ENCODE results near the gene PAX8.
A peak's percentile ranks its signal among the peaks of the same experiment; 100 is the strongest.

The PAX8 gene

DNA sequence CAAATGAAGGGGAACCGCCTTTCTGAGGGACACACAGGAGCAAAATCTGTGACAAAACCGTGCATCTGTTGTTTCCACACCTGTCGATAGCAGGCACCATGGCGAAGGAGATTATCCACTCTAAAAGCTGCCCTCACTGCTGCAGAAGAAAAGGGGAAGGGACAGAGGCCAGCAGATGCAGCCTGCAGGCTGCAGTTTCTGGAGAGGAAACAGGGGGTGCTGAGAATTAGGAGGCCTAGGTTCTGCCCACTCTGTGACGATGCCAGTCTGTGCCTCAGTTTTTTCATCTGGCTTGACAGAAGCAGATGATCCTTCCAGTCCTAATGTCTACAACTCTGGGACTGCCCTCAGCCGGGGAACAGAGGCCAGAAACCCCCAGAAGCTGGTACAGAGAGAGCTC, 17.7 kb downstream of the PAX8 start:
- DNase-seq, result no peak

DNA sequence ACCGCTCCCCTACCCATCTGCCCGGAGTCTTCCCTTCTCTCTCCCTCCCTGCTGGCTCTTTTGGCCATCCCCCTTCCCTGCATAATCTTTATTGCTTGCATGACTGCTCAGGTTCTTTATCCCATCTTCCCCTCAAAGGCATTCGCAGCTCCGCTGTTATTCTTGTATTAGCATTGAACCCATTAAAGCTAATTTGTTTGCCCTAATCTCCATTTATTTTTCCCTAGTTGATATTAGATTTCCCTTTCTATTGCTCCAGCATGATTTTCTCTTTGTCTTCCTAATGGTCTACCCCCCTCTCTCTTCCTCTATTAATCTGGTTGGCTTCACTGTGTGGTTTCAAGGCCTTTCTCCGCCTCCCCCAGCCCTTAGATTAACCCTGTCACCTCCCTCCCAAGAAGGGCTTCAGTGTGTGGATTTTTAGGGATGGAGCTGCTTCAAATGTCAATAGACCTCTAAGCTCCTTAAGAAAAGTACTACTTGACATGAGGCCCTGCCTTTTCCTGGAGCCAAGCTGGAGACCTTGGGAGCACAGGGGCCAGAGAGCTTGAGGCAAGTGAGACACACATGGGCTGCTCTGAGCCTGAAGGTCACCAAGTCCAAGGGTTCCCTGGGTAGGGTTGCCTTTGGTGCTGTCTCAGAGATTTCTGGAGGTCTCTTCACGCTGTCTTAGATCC, 20.1 kb downstream of the PAX8 start:
- DNase-seq, result no peak

DNA sequence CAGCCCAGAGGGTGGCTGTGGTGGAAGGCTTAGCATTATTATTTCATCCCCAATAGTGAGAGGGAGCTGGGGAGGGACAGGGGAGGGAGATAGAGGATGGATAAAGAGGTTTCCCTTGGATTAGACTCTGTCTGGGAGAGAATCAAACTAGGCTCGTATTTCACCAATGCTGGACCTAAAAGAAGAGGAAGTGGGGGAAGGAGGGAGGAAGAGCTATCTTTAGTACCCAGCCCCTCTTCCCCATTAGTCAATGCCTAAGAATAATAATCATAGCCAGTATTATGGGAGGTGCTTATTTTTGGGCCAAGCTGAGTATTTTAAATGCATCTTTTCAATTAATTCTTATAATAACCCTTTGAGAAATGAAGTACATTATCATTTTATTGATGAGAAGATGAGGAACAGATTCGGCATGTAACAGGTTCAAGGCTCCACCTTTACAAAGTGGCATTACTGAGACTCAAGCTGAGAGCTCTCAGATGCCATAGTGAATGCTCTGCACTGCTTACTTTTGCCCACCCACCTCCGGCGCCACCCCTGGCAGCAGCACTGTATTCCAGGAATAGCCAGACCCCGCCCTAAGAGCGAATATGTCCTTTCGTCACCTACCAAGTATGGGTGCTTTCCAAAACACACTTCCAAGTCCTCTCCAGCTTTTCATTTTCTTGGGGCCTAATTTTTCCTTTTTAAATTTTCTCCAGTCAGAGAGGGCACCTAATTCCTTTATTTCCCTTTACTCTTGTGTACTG, 21.0 kb downstream of the PAX8 start:
- no peak for DNase-seq

DNA sequence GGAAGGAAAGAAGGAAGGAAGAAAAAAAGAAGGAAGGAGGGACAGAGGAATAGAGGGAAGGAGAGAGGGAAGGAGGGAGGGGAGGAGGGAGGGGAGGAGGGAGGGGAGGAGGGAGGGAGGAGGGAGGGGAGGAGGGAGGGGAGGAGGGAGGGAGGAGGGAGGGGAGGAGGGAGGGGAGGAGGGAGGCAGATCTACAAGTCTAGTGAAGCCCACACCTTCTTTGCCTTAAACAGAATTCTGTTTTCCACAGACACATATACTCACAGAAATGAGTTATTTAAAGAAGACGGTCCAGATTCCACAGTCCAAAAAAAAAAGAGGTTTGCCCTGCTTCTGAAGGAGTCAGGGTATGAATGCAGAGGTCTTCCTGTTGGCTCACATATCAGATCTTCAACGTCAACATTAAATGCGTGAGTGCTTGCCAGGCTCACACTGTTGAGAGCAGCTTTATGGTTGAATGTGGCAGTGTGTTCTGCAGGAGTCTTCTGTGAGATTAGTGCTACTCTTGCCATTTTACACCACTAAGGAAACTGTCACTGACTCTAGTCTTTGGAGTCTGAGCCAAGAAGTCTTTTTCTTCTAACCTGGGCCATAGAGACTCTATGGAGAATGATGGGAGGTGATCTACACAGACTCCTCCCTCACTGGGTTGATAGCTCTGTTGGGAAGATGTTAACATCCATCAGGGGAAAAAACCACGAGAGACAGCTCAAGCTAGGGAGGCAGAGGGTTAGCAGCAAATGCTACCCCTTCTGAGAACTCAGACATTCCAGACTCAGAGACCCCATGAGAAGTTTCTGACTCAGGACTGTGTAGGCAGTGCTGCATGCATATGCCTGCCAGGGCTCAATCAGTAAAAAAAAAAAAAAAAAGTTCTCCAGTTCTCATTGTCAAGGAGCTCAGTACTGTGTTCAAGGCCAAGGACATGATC, 23.3 kb downstream of the PAX8 start:
- no peak for DNase-seq

DNA sequence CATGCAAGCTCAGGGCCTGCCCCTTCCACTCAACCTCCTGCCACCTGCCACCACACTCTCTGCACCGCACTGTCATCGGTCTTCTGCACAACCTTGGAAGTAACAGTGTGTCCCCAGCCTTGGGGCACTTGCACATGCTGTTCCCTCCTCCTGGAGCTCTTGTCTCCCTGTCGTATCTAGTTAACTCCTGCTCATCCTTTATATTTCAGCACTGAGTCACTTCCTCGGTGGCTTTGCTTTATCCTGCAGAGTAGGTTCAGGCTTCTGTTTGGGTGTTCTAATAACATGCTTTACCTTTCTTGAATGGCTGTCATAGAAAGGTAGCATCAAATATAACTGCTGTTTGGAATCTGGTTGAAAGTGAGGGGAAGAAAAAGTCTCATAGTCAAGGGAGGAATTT, 25.3 kb downstream of the PAX8 start:
- no peak for DNase-seq

DNA sequence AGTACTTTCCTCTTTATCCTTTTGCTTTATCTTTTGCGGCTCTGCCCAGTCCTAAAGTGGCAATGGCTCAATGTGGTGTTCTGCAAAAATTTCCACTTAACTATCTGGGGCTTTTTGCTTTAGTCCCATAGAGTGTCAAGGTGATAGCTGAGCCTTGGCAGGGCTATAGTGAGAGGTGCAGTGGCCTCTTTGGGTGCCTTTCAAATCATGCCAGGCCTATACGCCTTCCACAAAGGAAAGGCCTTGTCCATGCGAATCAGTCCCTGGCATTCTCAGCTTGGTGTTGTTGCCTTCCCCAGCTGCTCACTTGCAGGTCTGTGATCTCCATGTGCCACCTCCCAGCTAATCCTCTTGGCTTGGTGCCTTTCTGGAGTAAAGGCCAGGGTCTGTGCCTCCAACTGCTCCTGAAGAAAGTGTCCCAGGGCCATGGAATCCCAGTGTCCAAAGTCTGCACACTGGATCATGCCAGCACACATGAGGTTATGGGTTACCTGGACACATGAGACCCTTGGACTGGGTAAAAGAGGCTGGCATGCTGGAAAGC, 26.6 kb downstream of the PAX8 start:
- no peak for DNase-seq

DNA sequence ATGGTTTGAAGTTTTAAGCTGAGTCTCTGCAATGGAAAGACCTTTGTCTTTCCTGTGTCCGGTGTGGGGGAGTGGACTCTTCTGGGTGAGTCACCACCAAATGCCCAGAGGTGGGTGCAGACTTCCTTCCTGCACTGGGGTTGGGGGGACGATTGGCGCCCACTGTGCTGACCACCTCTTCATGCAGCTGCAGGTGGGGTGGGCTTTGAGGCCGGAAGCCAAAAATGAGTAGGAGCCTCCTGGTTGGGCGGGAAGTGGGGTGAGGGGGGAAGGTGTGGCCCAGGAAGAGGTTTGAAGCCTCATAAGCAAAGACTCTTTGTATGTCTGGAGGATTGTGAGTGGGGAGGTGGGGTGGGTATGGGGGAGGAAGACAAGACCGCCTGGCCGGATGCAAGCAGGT, 27.6 kb downstream of the PAX8 start:
- no peak for DNase-seq

DNA sequence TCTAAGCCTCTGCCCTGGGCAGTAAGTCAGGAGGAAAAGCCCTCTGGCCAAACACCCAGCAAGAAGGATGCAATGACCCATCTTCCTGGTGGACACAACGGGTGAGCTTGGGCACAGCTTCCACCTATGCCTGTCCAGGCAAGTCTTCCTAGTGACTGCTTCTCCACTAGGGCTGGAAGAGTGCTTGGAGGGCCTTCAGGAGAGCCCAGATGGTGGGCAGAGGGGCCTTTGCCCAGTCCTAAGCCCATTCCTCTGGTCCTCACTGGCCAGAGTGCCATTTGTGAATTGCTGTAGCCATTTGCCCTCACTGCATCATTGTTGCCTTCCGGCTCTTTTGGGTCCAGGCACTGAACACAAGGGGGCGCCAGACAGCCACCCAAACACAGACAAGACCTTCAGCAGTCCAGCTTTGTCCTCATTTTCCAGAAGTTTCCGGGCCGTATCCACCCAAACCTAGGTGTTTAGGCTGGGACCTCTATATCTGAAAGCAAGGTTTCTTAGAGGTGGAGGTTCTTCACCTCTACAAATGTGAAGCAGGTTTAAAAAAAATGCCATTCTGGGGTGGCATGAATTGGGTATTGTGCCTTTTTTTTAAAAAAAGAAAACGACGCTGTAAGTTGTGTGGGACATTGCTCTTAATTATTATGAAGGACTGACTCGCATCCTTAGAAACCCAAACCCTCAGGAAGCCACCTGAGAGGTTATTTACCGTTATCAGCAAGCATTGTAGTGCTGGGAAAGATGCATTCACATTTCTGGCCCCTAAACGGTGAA, 29.5 kb downstream of the PAX8 start:
- peak; percentile 66 for DNase-seq

DNA sequence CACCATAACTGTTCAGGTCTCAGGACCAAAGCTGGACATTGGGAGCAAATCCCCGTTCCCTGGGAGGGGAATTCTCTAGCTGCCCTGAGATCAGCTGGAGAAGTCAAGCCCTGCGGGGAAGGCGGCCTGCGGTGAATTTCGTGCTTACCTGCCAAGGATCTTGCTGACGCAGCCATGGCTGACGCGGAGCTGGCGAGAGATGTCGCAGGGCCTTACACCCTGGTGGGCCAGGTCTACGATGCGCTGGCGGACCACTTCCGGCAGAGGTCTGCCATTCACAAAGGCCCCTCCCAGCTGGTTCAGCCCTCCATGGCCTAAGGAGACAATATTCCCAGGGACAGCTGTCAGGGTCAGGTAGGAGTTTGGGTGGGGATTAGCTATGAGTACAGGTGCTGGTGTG, 32.1 kb downstream of the PAX8 start:
- DNase-seq, result no peak

DNA sequence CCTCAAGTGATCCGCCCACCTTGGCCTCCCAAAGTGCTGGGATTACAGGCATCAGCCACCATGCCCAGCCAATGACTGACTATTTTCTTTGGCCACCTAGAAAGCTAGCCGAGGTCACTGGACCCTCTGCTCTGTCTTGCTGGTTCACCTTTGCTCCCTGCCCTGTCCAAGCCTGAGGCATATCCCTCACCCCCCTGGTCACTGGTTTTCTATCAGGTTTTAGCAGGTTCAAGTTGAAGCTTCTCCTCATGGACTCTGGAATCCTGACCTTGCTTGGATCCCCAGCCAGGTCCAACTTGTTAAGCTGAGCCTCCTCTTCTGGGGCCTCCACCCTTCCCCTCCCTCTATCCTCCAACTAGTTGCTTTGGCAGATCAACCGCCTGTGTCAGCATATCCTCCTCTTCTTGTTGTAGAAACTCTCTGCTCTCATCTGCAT, 33.4 kb downstream of the PAX8 start:
- DNase-seq, result no peak

DNA sequence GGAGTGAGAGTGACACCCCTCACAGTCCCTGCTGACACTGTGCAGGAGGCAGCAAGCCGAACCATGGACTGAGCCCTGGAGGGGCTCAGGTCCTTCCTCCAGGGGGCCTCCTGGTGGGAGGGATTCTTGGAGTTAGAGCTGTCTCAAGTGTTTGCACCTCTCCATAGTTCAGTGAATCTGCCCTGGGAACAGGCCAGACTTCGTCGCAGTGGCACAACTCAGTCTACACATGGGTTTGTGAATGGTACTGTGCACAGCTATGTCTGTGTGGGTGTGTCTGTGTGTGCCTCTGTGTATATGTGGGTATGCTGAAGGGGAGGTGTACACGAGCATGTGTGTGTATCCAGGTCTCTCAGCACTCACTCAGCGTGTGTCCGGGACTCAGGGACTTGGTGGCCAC, 36.4 kb downstream of the PAX8 start:
- DNase-seq, result no peak

DNA sequence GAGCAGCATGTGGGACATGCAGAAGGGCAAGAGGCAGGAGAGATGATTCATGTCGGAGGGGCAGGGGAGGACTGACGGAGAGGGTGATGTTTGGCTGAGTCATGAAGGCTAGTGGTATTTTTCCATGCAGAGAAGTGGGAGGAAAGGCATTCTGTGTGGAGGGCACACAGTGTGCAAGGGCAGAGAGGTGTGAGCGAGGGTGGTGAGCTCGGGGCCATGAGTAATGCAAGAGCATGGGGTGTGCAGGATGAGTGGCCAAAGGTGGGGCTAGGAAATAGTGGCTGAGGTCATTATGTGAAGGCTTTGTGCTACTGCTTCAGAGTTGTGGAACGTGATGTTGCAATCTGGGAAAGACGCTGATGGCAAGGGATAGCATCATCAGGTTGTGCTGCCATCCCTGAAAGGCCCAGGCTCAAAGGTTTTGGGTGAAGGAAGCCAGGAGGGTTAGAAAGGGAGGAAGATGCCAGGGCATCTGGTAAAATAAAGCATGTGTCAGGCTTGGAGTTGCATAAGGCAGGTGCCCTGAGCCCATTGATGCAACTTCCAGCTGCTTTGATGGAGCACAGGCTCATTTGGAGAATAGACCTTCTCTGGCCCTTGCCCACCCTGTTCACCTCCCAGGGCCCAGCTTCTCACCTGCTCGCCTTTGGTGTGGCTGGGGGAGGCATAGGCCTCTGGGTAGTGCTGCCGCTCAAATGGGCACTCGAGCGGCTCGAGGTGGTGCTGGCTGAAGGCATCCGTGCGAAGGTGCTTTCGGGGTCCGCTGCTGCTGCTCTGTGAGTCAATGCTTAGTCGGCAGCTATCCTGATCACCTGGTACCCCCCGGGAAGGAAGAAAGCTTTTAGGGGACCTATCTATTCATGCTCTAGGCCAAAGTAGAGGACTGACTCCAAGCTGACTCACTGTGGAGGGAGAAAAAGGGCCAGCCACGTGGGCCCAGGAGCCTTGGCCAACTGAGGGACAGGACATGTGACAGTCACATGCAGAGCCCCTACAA, 37.5 kb downstream of the PAX8 start:
- DNase-seq, result peak; percentile 59

DNA sequence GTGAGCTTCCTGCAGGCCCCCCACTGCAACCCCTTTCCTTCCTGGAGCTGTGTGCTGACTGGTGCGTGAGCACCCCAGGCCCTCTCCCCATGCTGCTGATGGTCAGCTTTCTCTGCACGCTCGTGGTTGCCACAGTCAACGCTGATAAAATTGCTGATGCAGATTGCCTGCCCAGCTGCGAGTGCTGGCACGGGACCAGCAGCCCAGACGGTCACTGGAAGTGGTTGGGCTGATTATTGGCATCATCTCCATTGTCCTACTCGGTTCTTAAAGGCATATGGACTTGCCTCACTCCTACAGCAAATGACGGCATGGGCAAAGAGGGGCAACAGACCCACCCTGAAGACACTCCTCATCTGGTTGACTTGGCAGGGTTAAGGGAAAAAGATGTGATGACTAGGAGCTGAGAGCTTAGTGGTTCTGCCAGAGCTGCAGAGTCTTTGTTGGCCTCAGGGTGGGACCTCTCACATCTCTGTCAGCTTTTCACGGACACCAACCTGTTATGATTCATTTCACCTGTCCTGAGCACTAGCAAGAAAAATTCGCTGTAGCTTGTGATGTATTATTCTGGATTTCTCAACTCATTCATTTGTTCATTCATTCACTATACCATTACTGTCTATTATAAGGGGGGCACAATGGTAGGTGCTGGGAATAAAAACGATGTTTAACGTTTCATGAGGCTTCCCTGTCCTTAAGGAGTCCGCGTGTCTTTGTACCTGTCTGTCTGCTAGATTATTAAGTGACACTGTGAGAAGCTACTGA, 38.4 kb downstream of the PAX8 start:
- DNase-seq, result no peak

DNA sequence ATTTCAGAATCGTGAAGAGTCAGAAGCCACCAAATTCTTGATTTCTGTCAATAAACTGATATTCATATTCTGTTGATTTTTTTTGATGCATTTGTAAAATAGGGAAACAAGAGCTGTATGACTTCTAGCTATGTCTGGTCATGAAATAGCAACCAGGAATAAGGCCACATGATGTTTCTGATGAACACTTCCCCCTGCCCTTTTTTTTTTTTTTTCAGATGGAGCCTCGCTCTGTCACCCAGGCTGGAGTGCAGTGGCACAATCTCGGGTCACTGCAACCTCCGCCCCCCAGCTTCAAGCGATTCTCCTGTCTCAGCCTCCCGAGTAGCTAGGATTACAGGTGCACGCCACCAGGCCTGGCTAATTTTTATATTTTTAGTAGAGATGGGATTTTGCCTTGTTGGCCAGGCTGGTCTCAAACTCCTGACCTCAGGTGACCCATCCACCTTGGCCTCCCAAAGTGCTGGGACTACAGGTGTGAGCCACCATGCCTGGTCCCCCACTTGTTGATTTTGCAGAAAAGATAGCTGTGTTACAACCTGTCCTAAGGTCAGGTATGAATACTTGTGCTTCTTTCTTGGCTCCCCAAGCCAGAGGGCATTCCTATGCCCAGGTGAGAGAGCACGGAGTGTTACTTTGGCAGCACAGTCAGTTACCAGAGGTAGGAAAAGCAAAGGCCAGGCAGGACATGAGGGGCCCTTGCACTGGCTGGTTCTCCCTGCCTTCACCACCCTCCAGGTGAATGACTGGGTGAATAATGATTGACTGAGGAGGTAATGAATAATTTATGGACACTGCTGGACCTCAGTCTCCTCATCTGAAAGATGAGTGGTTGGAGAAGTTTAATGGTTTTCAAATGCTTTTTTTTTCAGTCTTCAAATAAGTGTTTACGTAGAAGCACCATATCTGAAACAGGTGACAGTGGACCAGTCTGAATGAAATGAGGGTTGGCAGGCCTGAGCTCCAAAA, 39.6 kb downstream of the PAX8 start:
- DNase-seq, result no peak

DNA sequence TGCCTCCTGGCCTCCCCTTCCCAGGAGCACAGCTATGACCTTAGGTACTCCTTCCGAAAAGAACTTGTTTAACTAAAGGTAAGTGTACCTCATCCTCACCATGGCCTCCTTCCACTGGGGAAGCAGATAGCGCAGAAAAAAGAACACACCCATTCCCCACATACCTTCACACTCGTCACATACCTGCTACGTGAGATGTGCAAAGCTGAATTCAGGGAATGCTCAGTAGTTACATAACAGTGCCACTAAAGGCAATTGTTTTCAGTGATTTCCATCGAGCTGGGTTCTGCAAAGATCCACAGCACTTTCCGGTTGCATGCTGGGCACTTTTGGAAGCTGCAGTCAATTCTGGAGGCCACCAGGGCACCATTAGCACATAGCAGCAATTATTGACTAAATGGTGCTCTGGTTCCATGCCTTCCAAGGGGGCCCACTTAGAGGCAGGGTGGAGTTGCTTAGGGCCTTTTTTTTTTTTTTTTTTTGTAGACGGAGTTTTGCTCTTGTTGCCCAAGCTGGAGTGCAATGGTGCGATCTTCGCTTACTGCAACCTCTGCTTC, 41.0 kb downstream of the PAX8 start:
- DNase-seq, result no peak

DNA sequence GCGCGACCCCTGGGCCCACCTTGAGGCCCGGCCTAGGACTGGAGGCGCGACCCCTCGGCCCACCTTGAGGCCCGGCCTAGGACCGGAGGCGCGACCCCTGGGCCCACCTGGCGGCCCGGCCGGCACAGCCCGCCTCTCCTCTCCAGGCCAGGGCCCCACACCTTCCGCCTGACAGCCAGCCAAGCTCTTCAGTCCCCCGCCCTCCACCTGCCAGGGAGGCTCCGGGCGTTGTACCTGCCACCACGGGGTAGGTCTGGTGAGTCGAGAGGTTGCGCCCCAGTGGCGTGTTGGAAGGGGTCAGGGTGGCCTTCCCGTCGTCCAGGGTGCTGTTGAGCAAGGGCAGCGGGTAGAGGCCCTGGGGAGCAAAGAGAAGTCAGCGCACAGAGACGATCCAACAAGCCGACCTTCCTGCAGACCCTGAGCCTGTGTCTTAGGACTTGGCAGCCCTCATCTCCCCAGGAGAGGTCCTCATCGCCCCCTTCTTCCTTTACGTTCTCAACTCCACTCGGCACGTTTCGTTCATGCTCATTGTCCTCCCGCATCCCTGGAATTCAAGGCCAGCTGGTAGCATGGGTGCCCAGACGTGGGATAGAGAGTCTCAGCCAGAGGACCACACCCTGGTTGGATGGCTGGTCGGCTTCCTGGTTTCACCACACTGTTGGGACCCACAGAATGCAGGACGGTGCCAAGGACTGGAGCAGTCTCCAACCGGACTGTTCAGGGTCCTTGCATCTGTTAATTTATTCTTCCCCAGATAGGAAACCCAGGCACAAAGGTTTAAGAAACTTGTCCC, 42.2 kb downstream of the PAX8 start:
- no peak for DNase-seq

DNA sequence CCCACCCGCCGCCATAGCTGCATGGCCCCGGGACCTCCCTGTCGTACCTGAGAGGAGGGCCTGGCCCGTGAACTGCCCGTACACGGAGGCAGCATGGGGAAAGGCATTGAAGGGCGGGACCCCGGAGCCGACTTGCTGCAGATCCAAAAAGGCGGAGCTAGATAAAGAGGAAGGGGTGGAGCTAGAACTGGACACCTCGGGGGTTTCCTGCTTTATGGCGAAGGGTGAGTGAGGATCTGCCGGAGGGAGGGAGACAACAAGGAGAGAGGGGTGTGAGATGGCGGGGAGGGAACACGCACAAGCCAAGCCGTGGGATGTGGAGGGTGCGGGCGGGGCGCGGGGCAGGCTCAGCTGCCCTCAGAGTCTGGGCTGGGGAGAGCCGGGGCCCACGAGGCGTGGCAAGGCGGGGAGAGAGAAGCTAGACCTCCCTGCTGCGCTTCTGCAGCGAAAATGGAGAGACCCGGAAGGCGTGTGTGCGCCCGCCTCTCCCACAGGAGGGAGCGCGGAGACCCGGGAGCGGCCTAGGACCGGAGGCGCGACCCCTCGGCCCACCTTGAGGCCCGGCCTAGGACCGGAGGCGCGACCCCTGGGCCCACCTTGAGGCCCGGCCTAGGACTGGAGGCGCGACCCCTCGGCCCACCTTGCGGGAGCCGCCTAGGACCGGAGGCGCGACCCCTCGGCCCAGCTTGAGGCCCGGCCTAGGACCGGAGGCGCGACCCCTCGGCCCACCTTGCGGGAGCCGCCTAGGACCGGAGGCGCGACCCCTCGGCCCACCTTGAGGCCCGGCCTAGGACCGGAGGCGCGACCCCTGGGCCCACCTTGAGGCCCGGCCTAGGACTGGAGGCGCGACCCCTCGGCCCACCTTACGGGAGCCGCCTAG, 43.1 kb downstream of the PAX8 start:
- peak; percentile 44 for DNase-seq
